ENCODE data around the gene GPR132.
"Not testable (repeated sequence)": the region's sequence is repeated elsewhere in the genome, so short reads cannot be mapped to it uniquely, and the experiment has no call there.

Gene GPR132, protein sequence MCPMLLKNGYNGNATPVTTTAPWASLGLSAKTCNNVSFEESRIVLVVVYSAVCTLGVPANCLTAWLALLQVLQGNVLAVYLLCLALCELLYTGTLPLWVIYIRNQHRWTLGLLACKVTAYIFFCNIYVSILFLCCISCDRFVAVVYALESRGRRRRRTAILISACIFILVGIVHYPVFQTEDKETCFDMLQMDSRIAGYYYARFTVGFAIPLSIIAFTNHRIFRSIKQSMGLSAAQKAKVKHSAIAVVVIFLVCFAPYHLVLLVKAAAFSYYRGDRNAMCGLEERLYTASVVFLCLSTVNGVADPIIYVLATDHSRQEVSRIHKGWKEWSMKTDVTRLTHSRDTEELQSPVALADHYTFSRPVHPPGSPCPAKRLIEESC

GRCh38 chr14:105065280-105066228 is at the start of gene GPR132:
GPR132 (minus strand) TSS chr14:105065430; CDS start chr14:105055420, 10,010 bp downstream.
- no peak for DNase-seq

DNA sequence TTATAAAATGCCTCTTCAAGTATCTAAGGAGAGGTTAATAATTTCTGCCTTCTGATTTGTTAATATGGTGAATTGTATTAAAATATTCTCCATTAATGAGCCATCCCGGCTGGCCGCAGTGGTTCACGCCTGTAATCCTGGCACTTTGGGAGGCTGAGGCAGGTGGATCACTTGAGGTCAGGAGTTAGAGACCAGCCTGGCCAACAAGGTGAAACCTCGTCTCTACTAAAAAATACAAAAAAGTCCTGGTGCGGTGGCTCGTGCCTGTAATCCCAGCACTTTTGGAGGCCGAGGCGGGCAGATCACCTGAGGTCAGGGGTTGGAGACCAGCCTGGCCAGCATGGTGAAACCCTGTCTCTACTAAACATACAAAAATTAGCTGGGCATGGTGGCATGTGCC is 44.0 kb upstream of the GPR132 start:
- not testable (repeated sequence) for DNase-seq

- DNase-seq: no peak
These were observed 43.3 kb upstream of the GPR132 start for GRCh38 chr14:105108516-105108864.

DNA sequence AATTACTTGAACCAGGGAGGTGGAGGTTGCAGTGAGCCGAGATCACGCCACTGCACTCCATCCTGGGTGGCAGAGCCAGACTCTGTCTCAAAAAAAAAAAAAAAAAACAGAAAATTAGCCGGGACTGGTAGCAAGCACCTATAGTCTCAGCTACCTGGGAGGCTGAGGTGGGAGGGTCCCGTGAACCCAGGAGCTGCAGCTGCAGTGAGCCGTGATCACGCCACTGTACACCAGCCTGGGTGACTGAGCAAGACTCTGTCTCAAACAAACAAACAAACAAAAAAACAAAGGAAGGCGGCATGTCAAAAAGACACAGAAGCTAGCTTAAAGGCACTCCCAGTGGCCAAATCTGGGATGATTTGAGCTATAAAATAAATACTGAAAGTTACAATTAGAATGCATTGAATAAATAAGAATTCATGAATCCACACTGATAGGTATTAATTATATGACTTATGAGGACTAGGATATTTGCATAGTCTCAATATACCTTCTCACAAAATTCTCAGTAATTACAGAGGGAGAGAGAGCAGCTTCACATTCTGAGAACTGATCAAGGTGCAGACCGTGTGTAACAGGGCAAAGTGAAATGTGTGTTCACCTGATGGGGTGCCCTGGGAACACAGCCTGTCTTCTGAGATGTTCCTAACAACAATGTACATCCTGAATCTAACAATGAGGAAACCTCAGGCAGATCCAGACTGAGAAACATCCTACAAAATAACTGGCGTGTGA is 42.7 kb upstream of the GPR132 start:
- no peak for DNase-seq

DNA sequence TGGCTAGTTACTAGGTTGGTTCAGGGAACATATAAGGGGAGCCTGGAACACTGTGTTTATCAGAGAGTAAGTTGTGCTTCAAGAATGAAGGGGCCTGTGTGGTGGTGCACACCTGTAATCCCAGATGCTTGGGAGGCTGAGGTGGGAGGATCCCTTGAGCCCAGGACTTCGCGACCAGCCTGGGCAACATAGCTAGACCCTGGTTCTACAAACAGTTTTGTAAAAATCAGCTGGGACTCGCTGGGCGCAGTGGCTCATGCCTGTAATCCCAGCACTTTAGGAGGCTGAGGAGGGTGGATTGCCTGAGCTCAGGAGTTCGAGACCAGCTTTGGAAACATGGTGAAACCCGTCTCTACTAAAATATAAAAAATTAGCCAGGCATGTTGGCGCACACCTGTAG is 42.1 kb upstream of the GPR132 start:
- no peak for DNase-seq

GRCh38 chr14:105105158-105105557 is 39.9 kb upstream of the GPR132 start:
- no peak for DNase-seq

DNA sequence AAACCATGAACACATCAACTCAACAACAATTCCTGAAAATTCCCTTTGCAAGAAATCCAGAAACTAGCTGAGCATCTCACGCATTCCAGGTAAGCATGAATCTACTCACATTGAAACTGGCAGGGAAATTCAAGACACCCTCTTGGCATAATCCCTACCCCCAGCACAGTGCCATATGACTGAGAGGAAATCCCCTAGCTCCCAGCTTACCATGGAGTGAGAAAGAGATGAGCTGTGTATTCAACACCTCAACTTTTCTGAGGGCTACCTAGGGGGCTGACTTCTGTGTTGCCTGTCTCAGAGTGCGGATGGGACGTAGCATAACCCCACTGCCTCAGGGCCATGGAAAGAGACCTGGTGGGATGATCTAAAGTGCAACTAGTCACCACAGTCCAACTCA is 37.7 kb upstream of the GPR132 start:
- no peak for DNase-seq

DNA sequence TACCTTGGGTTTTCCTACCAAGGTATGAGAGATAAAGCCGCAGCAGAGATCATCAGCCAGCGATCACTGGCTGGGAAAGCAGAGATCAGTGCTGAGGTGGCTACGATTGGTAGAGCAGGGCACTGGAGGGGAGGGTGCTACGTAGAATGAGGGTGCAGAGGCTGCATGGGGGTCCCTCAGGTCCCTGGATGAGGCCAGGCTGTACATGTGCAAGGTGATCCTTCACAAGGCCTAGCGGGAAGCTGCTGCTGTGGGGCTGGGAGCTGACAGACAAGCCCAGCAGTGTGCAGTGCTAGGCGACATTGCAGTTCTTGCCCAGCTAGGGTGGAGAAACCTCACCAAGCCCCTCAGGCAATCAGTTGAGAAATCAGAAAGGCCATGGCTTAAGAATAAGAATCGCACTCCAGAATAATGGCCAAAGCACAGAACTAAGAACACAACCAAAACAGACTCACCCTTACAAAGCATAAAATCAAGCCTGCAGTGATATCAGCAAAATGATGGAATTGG is 37.2 kb upstream of the GPR132 start:
- DNase-seq: no peak

DNA sequence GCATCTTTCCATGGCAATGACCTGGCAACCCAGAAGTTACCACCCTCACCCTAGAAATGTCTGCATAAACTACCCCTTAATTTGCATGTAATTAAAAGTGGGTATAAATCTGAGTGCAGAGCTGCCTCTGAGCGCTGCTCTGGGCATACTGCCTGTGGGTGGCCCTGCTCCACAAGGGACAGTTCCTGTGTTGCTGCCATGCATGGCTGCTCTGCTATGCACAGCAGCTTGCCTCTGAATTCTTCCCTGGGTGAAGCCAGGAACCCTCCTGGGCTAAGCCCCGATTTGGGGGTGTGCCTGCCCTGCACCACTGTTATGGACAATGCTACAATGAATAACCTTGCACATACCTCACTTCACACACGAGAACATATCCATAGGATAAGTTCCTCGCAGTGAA is 35.7 kb upstream of the GPR132 start:
- DNase-seq: no peak

DNA sequence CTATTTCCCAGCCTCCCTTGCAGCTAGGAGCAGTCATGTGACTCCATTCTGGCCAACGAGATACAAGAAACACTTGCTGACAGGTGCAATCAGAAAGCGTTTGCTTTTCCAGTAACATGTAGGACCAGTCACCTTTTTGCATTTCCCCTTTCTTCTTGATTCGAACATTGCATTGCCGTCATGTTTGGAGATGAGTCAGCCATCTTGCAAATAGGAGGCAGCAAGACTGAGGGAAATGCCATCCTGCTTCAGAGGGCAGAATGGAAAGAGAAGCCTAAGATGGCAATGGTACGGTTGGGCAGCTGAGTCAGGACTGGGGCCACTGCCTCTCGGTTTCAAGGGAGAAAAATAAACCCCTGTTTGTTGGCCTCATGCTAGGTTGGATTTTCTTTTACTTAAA is 34.5 kb upstream of the GPR132 start:
- no peak for DNase-seq

DNA sequence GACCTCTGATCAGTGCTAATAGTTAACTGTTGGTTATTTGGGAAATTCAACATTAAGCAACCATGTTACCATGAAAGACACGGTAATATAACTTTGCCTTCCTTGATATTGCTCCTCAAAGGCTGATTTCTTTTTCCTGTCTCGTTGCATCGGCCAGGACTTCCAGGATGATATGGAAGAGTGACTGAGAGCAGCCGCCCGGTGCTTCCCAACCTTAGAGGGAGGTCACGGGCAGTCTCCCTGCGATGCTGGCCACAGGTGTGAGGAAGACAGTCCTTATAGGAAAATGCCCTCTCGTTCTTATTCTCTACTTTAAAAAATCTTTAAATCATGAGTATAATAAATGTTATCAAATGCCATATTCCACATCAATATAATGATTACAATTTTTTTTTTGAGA is 33.1 kb upstream of the GPR132 start:
- no peak for DNase-seq

DNA sequence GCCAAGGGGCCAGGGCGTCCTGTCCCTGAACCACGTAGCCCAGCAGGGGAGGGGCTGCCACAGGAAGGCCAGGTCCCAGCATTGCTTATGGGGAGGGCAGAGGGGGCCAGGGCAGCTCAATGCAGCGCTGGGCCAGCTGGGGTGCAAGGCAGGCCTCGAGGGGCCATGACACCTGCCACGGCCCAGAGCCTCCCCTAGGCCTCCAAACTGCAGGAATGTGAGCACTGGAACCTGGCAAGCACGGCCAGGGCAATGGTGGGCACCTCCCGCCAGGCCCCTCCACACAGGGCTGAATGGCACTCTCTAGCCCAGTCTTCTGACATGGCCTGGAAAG is 32.5 kb upstream of the GPR132 start:
- DNase-seq: no peak

DNA sequence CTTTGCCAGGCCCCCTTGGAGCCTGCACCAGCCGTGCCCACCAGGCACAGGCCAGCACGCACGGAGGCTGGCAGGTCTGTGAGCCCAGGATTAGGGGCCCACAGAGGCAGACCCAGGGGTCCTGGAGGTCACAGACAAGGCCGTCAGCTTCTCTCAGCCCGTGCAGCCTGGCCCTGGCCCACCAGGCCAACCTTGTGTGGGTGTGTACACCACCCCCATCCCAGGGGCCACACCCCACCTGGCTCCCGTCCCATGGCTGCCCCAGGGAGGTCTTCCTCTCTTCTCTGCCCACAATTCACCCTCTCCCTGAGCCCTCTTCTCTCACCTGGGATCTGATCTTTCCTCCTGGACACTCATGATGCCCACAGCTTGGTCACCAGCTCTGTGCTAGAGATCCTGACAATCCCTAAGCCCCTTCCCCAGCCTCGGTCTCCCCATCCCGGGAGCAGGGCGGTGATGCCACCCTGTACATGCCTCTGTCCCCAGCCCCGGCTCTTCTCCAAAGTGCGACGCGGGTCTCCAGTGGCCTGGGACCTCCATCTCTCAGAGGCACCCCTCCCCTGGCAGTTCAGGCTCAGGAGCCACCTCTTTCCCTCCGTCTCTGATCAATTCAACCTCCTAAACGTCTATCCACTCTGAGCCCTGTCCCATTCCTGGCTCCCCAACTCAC is 31.1 kb upstream of the GPR132 start:
- no peak for DNase-seq

DNA sequence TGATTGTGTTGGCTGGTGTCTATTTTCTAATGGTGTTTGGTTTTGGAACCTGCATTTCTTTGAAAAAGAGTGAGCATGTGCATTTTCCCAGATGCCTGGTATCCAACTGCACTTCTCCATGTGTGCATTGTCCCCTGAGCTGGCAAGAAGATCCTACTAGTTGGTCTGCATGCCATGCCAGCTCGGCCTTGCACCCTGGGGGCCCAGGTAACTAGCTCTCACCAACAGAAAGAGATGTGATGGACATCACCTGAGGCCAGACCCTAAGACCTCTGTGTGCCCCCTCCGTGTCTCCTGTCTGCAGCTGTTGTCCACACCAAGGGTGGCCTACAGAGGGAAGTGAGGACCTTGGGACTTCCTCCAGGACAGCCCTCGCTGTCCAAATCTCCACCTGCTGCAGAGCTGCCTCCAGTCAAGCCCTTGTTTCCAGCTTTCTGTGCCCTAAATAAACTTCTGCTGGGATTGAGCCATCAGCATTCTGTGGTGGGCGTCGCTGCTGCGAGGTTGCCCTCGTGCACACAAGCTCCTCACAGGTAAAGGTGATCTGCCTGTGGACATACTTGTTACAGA is 30.1 kb upstream of the GPR132 start:
- DNase-seq: no peak

DNA sequence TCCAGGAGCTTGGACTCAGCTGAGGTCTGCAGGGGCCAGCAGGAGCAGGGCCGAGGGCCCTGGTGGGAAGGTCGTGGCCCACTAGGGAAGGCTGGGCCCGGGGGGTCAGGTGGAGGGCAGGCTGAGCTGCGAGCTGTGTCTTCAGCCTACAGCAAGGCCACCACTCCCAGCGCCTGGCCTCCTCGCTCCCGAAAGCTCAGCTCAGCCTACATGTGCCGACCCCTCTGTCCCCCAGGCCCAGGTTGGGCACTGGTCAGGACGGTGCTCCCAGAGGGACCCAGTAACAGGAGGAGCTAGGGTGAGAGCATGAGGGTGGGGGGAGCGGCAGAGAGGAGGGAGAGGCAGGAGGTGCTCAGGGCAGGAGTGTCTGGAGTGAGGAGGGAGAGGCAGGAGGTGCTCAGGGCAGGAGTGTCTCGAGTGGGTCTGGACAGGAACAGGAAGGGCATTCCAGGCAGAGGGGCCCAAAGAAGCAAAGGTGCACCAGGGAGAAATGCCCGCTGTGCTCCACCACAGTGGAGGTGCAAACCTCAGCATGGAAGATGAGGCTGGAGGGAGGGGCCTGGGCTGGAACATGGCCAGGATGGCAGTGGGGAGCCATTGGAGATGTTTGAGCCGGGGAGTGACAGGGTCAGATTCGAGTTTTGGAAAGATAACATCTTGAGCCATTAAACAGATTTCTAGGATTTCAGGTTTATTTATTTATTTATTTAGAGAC is 29.1 kb upstream of the GPR132 start:
- no peak for DNase-seq

- DNase-seq: peak; percentile 57
These were observed 28.4 kb upstream of the GPR132 start for GRCh38 chr14:105093431-105094192.

DNA sequence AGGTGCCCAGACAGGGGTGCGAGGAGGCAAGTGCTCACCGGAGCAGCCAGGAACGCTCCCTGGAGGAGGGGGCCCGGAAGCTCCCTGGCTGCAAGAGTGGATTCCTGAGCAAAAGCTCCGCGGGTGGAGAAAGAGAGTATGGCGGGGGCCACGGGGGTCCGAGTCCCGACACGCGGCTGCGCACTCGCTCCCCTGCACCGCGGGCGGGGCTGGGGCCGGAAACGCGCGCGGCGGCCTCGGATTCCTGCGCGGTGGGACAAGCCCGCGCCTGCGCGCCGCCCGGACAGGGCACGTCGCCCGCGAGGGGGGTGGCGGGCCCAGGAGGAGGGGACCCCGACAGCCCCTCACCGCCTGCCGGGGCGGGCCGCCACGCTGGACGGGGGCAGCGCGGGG is 27.8 kb upstream of the GPR132 start:
- no peak for DNase-seq

- no peak for DNase-seq
These were observed 27.2 kb upstream of the GPR132 start for GRCh38 chr14:105092171-105093037.

GRCh38 chr14:105091517-105092170 is 26.4 kb upstream of the GPR132 start:
- DNase-seq: peak; percentile 71

Measured in NCI-H345 (cell line).